ENCODE results near the gene OPRPN.

Gene OPRPN

DNA sequence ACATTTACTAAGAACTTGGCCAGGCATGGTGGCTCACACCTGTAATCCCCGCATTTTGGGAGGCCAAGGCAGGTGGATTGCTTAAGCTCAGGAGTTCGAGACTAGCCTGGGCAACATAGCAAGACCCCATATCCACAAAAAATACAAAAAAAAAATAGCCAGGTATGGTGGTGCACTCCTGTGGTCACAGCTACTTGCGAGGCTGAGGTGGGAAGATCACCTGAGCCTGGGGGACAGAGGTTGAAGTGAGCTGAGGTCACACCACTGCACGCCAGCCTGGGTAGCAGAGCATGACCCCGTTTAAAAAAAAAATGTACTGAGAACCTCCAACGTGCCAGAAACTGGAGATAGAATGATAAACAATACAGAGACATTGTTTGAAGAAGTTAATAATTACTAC is 8.0 kb downstream of the OPRPN start:
- Histone ChIP-seq H3K4me3 (ENCODE audit: low read depth in 1 of 2, low read length in 2 of 2) (no peak overlapping the region), H3K4me1 (ENCODE audit: insufficient read depth, low read length) (no peaks in the 10 kb centered on the region), H3K9ac (ENCODE audit: low read depth, low read length) (no peak overlapping the region), H3K27ac (ENCODE audit: low read length) (no peak overlapping the region), H2AFZ (ENCODE audit: low read depth, low read length) (no peak overlapping the region), H4K20me1 (ENCODE audit: insufficient read depth, low read length) (no peaks in the 10 kb centered on the region), H3K4me2 (ENCODE audit: insufficient read depth, low read length) (no peak overlapping the region), H3K27me3 (ENCODE audit: insufficient read depth, low read length, poor library complexity) (peaks cover 4% of the 10 kb centered on the region), H3K79me2 (ENCODE audit: insufficient read depth, low read length) (no peaks in the 10 kb centered on the region), H3K36me3 (ENCODE audit: insufficient read depth, low read length) (no peaks in the 10 kb centered on the region), H3K9me3 (ENCODE audit: insufficient read depth, low read length, severe bottlenecking) (no peaks in the 10 kb centered on the region)
- ATAC-seq (ENCODE audit: insufficient read depth, low read depth), result no peak
- TF ChIP-seq, protein P1, sequence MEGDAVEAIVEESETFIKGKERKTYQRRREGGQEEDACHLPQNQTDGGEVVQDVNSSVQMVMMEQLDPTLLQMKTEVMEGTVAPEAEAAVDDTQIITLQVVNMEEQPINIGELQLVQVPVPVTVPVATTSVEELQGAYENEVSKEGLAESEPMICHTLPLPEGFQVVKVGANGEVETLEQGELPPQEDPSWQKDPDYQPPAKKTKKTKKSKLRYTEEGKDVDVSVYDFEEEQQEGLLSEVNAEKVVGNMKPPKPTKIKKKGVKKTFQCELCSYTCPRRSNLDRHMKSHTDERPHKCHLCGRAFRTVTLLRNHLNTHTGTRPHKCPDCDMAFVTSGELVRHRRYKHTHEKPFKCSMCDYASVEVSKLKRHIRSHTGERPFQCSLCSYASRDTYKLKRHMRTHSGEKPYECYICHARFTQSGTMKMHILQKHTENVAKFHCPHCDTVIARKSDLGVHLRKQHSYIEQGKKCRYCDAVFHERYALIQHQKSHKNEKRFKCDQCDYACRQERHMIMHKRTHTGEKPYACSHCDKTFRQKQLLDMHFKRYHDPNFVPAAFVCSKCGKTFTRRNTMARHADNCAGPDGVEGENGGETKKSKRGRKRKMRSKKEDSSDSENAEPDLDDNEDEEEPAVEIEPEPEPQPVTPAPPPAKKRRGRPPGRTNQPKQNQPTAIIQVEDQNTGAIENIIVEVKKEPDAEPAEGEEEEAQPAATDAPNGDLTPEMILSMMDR (IDR thresholded peaks at IDR 0.05; ENCODE audit: borderline replicate concordance, extremely low read depth, low read length, poor library complexity, severe bottlenecking), result no peak
- TF ChIP-seq EZH2 (IDR thresholded peaks at IDR 0.05; ENCODE audit: borderline replicate concordance, low read depth, low read length, severe bottlenecking), result no peak
- no peak for DNase-seq

DNA sequence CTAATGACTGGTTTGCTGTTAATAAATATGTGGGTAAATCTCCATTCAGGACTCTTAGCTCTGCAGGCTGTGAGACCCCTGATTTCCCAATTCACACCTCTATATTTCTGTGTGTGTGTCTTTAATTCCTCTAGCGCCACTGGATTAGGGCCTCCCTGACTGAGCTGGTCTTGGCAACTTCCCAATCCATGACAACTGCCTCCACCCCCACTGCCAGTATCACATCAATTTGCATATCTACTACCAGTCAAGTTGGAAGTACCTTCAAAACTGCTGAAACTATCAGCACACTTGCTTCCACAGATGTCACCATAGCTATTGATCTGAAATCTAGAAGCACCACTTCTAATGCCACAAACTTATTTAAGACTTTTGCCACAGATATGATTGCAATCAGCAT is 27.6 kb downstream of the OPRPN start:
- TF ChIP-seq, protein P1 (IDR thresholded peaks at IDR 0.05; ENCODE audit: borderline replicate concordance, extremely low read depth, low read length, poor library complexity, severe bottlenecking), result no peak
- TF ChIP-seq EZH2 (IDR thresholded peaks at IDR 0.05; ENCODE audit: borderline replicate concordance, low read depth, low read length, severe bottlenecking), result no peak
- H4K20me1 ChIP-seq (ENCODE audit: insufficient read depth, low read length), result no peaks in the 10 kb centered on the region
- no peak for ATAC-seq (ENCODE audit: insufficient read depth, low read depth)
- H3K4me3 ChIP-seq (ENCODE audit: low read depth in 1 of 2, low read length in 2 of 2), result no peak overlapping the region
- H2AFZ ChIP-seq (ENCODE audit: low read depth, low read length), result no peak overlapping the region
- no peak for DNase-seq
- H3K79me2 ChIP-seq (ENCODE audit: insufficient read depth, low read length), result no peaks in the 10 kb centered on the region
- H3K4me1 ChIP-seq (ENCODE audit: insufficient read depth, low read length), result no peaks in the 10 kb centered on the region
- no peaks in the 10 kb centered on the region for H3K27me3 ChIP-seq (ENCODE audit: insufficient read depth, low read length, poor library complexity)
- no peak overlapping the region for H3K4me2 ChIP-seq (ENCODE audit: insufficient read depth, low read length)
- no peaks in the 10 kb centered on the region for H3K9me3 ChIP-seq (ENCODE audit: insufficient read depth, low read length, severe bottlenecking)
- H3K36me3 ChIP-seq (ENCODE audit: insufficient read depth, low read length), result no peaks in the 10 kb centered on the region
- H3K9ac ChIP-seq (ENCODE audit: low read depth, low read length), result no peak overlapping the region
- H3K27ac ChIP-seq (ENCODE audit: low read length), result no peak overlapping the region

DNA sequence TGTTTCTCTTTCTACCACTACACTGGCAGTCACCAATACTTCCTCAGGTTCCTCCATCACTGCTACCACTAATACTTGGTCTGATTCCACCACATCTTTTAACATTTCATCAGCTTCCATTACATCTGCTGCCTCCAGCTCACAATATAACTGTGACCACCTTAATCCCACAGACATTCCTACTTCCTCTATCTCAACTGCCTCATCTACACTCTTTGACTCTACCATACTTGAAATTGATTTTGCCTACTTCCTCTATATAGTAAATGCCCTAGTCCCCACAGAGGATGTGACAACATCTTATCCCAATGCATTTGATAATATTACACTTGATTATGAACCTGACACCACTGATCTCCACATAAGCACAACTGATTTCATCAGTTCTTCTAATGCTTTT is 29.0 kb downstream of the OPRPN start:
- Histone ChIP-seq H3K36me3 (ENCODE audit: insufficient read depth, low read length) (no peaks in the 10 kb centered on the region), H3K9ac (ENCODE audit: low read depth, low read length) (no peak overlapping the region), H2AFZ (ENCODE audit: low read depth, low read length) (no peak overlapping the region), H3K4me2 (ENCODE audit: insufficient read depth, low read length) (no peak overlapping the region), H4K20me1 (ENCODE audit: insufficient read depth, low read length) (no peaks in the 10 kb centered on the region), H3K27me3 (ENCODE audit: insufficient read depth, low read length, poor library complexity) (no peaks in the 10 kb centered on the region), H3K79me2 (ENCODE audit: insufficient read depth, low read length) (no peaks in the 10 kb centered on the region), H3K27ac (ENCODE audit: low read length) (no peak overlapping the region), H3K4me1 (ENCODE audit: insufficient read depth, low read length) (no peaks in the 10 kb centered on the region), H3K9me3 (ENCODE audit: insufficient read depth, low read length, severe bottlenecking) (no peaks in the 10 kb centered on the region), H3K4me3 (ENCODE audit: low read depth in 1 of 2, low read length in 2 of 2) (no peak overlapping the region)
- ATAC-seq (ENCODE audit: insufficient read depth, low read depth), result no peak
- DNase-seq, result no peak
- TF ChIP-seq, protein P1 (IDR thresholded peaks at IDR 0.05; ENCODE audit: borderline replicate concordance, extremely low read depth, low read length, poor library complexity, severe bottlenecking), result no peak
- TF ChIP-seq EZH2 (IDR thresholded peaks at IDR 0.05; ENCODE audit: borderline replicate concordance, low read depth, low read length, severe bottlenecking), result no peak

GRCh38 chr4:70437197-70437596 is 39.5 kb downstream of the OPRPN start:
- no peaks in the 10 kb centered on the region for H3K4me1 ChIP-seq (ENCODE audit: insufficient read depth, low read length)
- H3K27me3 ChIP-seq (ENCODE audit: insufficient read depth, low read length, poor library complexity), result no peaks in the 10 kb centered on the region
- no peak overlapping the region for H3K4me2 ChIP-seq (ENCODE audit: insufficient read depth, low read length)
- H3K36me3 ChIP-seq (ENCODE audit: insufficient read depth, low read length), result no peaks in the 10 kb centered on the region
- no peak overlapping the region for H3K27ac ChIP-seq (ENCODE audit: low read length)
- H2AFZ ChIP-seq (ENCODE audit: low read depth, low read length), result no peak overlapping the region
- DNase-seq, result no peak
- no peak for ATAC-seq (ENCODE audit: insufficient read depth, low read depth)
- H3K9me3 ChIP-seq (ENCODE audit: insufficient read depth, low read length, severe bottlenecking), result no peaks in the 10 kb centered on the region
- H3K9ac ChIP-seq (ENCODE audit: low read depth, low read length), result no peak overlapping the region
- H3K4me3 ChIP-seq (ENCODE audit: low read depth in 1 of 2, low read length in 2 of 2), result no peak overlapping the region
- H3K79me2 ChIP-seq (ENCODE audit: insufficient read depth, low read length), result no peaks in the 10 kb centered on the region
- no peaks in the 10 kb centered on the region for H4K20me1 ChIP-seq (ENCODE audit: insufficient read depth, low read length)
- TF ChIP-seq EZH2 (IDR thresholded peaks at IDR 0.05; ENCODE audit: borderline replicate concordance, low read depth, low read length, severe bottlenecking), result no peak
- TF ChIP-seq, protein P1 (IDR thresholded peaks at IDR 0.05; ENCODE audit: borderline replicate concordance, extremely low read depth, low read length, poor library complexity, severe bottlenecking), result no peak

All from DND-41 (cell line).